COLO668 (cell line): ENCODE results near the gene GAREM1.

Experiments used
- DNase-seq: peaks from one replicate; lab custom pipeline; 2025; ENCODE audit not compliant: unreplicated experiment; lab: John Stamatoyannopoulos, UW

Gene GAREM1

DNA sequence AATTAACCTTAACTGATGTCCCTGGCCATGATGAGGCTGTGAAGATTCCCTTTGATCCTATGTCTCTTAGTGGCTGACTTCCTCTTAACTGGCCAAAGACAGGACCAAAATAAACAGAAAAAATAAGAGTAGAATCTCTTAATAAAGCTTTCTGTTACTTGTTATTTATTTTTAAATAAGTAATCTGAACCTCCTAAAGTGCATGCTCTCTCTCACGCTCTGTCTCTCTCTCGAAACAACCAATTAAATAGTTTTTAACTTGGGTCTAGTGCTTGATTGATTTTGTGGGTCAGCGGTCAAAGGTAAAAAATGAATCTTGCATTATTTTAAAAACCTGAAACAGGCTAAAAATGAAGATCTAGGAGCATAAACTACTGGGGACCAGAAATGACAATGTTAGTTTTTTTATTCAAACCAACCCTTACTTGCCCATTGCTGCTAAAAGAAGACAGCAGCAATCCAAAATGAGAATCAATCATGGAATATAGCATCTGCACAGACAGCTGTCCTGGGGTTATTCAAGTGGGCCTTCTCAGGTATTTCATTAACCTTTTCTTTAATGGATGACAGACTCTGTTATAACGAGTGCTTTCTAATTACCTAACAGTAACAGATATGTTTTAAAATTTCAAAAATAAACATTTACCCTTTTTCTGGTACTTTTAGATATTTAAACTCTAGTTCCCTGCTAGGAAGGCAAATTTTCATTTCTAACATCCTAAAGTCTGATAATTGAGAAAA, 11.2 kb downstream of the GAREM1 start:
- no peak for DNase-seq

DNA sequence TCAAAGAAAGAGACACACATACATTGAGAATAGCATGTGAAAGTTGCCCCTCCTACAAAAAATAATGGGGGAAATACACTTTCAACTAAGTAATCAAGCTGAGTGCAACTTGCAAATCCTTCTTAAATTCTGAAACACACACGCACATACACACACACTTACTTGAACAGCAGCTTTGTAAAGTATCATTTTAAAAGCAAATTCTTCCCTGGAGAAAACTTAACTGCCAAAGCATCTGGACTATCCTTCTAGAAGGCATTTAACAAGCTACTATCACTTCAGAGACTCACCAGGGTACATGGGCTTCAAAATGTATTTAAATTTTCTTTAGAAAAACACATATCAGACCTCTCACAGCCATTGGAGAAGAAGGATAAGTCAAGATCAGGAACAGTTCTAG, 15.3 kb downstream of the GAREM1 start:
- no peak for DNase-seq

DNA sequence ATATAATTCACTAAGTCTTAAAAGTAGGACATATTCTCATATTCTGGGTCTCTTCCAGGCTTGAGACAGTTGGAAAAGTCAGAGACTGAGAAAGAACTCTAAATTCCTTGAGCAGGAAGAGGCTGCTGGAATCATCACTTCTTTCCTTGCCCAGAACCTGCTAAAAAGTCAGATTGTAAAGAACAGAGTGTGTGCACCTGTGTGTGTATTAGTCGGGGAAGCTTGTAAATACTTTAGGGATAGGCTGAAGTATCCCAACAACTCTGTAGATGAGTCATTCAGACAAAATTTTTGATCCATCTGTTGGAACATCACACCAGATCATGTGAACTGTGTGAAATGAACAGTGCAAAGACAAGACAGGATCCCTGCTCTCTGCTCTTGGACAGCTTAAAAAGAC, 16.1 kb downstream of the GAREM1 start:
- no peak for DNase-seq

DNA sequence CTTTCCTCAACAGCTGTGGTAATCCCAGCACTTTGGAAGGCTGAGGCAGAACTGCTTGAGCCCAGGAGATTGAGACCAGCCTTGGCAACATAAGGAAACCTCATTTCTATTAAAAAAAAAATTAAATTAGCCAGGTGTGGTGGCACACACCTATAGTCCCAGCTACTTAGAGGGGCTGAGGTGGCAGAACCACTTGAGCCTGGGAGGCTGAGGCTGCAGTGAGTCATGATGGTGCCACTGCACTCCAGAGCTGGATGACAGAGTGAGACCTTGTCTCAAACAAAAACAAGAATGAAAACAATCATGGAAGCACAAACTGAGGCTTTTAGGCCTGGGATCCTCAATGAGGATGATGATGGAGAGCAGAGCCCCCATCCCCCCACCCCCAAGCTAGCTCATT, 19.8 kb downstream of the GAREM1 start:
- DNase-seq: no peak

DNA sequence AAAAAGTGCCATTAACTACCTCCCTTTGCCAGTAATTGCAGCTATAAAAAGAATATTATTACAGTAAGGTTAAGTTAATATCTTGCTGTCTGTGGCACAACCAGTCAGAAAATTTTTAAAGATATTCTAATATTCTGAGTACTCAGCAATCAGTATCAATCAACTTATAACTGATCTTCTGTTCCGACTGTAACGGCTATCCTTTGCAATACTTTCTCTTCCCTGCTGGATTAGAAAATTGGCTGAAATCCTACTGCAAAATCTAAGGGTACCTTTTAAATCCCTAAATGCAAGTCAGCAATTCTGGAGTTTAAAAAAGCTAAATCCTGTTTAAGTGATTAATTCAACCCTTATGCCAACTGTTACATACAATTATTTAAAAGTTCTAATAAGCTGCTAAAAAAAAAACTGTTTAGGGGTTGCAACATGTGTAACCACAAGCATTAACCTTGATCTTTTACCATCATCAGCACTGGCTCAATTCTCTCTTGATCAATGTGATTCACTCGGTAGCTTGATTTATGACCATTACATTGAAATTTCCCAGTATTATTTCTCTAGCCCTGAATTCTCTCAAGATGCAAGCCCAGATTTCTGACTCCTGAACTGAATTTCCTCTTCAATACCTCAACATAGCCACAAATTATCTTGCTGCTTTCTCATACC, 20.5 kb downstream of the GAREM1 start:
- no peak for DNase-seq

DNA sequence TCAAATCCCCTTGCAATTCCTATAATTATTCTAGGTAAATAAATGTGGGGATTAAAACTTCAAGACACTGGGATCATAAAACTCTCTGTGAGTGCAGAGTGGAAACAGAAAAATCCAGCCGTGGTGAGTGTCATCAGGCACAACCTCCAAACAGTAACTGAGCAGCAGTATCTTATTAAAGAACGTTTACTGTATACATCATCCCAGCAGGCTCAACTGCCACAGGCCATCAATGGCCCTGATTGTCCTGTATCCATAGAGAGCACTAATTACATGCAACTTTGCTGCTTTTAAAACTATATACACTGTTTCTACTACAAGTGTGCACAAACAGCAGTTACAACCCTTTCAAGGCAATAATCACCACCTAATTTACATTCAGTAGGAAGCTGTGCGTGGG, 23.9 kb downstream of the GAREM1 start:
- no peak for DNase-seq

DNA sequence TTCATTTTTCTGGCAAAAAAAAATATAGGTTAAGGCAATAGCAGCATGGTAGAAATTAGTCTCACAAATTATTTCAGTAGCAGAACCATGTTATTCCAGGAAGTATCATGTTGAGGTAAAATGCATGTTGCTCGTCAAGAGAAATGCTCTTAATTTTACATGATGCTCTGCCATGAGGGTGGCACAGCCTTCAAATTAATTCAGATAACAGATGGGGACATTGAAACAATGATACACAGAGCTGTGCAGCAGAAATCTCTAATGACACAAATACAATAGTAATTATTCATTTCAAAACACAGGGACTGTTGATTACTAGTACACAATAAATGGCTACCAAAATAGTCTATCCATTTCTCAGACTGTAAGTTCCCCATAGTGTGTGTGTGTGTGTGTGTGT, 24.8 kb downstream of the GAREM1 start:
- DNase-seq: no peak

DNA sequence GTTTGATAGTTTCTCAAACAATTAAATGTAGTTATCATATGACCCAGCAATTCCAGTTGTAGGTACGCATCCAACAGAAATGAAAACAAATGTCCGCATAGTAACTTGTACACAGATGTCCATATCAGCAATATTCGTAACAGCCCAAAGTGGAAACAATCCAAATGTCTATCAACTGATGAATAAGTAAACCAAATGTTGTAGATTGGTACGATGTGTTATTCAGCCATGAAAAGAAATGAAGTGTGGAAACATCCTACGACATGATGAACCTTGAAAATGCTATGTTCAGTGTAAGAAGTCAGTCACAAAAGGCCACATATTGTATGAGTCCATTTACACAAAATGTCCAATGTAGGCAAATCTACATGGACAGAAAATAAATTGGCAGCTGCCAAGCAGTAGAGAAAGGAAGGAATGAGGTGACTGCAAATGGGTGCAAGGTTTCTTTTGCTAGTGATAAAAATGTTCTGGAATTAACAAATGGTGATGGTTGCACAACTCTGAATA, 26.9 kb downstream of the GAREM1 start:
- no peak for DNase-seq

DNA sequence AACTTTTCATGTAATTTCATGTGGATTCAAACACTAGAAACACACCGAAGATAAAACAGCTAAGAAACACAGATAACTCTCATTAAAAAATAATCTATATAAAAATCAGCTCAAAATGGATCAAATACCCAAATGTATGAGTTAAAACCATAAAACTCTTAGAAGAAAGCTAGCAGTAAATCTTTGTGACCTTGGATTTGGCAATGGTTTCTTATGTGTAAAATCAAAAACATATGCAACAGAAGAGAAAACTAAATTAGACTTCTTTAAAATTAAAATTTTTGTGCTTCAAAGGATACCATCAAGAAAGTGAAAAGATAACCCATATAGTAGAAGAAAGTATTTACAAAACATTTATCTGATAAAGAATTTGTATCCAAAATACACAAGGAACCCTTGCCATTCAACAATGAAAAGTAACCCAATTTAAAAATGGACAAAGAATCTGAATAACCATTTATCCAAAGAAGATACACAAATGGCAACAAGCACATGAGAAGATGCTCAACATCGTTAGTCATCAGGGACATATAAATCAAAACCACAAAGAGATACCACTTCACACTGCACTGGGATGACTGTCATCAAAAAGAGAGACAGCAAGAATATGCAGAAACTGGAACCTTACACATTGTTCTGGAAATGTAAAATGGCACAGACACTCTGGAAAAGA, 27.5 kb downstream of the GAREM1 start:
- no peak for DNase-seq

DNA sequence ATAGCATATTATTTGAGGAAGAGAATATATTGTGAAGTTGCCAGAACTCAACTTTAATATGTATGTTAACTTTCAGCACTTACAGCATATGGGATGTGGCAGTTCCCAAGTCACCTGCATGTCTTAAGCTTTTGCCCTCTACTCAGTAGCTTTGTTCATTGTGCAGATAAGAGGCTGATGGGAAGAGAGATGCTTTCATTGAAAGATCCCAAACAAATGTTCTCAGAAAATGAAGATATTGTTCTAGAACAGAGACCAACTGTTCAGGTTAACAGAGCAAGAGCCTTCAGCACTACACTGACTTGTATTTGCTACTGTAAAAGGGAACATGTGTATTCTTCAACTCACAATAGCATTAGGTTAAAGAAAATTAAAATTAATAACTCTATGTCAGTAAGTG, 28.1 kb downstream of the GAREM1 start:
- DNase-seq: no peak

DNA sequence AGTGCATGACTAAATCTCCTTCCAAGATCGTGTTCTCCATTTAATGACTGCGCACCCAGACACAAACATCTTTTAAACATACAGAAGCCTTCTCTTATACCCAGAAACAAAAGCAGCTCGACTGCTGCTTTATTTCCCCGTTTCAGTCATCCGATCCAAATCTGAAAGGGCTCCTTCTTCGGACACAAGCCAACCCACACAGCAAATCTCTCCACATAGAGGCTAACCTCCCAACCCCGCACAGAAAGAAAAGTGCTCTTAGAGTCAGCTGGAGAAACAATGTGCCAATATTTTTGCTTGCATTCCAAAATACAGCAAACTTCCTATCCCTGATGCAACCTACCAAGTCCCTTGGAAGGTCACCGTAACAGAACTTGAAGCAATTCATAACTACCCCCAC, 29.1 kb downstream of the GAREM1 start:
- no peak for DNase-seq

DNA sequence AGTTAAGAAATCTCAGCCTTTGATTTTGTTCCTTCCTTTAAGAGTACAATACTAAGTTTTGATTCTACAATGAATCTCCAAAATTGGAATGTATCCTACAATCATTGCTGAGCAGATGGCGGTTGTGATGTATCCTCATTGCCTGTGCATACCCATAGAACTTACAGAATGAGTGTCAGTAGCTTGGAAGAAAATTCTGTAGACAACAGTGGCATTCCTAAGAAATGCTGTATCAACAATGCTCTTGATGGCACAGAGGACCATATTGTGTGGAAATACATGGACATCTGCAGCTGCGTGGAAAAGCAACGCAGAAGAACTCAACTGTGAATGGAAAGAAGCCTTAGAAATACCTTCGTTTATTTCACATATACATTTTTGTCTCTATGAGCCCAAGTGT, 30.2 kb downstream of the GAREM1 start:
- no peak for DNase-seq

DNA sequence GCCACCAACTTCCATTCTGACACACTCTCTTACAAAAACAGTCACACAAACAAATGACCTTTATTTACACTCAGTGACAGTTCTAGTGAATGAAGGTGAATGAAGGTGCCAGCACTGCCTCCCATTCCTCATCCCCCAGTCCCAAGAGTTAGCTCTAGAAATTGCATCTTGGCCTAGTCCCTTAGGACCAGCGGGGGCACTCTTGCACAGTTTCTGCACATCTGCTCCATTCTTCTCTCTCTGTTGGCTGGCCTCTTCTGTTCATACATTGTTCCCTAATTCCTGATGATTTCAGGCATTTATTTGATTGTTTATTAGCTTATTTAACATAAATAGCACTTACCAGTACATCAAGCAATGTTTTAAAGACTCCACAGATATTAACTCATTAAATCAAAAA, 30.9 kb downstream of the GAREM1 start:
- DNase-seq: no peak

DNA sequence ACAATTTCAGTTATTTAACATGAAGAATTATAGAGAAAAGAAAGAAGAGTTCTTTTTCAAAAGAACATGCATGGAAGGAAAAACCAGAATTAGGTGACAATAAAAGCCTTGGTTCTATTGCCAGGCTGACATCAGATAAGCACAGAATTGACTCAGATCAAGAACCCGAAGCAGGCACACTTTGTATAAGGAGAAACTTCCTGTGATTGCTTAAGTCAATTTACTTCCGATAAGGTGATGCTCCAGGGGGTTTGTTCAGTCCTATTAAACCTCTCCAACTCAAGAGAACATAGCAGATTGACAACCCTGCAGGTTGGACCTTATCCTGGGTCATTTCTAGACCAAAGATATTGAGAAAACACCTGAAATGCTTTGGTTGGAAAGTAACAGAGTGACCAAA, 31.4 kb downstream of the GAREM1 start:
- DNase-seq: no peak

DNA sequence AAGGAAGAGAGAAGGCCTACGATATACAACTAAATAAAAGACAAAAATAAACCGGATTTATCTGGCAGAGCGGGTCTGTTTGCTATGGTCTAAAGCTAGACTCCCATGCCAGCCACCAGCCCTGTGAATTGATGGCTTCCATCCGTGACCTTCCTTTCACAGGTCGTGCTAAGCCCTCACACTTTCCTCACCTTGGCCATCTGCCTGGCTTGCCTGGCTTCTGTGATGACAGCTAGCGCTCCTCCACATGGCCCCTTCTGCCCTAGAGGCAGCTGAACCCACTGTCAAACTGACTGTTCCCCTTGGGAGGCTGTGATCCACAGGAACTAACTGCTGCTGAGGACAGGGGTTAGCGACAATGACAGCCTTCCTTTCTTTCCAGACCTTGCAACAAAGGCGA, 32.5 kb downstream of the GAREM1 start:
- DNase-seq: no peak

DNA sequence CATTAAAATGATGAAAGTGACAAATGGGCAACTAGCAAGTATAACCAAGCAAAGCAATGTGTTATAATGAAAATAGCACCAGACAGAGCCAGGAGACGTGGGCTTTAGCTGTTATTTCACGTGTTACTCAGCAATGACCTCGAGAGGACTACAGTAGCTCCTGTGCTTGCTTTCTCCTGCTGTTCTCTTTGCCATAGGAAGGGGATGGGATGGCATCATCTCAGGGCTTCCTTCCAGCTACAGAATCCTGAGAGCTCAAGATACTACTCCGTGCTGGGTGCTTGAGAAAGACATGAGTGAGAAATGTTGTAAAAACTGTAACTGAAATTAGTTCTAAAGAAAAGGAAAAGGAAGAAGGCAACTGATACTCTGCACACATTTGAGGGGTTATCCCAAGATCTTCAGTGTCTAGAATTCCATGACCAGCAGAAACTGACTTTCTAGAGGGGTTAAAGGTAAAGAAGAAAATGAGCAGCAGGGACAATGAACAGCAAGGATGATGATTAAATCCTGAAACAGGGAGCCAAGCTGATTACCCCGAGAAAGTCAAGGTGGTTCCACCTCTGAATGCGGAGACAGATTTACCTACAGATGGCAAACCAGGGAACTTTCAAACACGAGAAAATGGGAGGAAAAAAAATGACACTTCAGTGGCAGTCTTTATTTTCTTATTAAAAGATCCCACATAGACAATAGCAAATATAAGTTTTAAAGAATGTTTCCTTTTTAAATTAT, 33.4 kb downstream of the GAREM1 start:
- DNase-seq: no peak

DNA sequence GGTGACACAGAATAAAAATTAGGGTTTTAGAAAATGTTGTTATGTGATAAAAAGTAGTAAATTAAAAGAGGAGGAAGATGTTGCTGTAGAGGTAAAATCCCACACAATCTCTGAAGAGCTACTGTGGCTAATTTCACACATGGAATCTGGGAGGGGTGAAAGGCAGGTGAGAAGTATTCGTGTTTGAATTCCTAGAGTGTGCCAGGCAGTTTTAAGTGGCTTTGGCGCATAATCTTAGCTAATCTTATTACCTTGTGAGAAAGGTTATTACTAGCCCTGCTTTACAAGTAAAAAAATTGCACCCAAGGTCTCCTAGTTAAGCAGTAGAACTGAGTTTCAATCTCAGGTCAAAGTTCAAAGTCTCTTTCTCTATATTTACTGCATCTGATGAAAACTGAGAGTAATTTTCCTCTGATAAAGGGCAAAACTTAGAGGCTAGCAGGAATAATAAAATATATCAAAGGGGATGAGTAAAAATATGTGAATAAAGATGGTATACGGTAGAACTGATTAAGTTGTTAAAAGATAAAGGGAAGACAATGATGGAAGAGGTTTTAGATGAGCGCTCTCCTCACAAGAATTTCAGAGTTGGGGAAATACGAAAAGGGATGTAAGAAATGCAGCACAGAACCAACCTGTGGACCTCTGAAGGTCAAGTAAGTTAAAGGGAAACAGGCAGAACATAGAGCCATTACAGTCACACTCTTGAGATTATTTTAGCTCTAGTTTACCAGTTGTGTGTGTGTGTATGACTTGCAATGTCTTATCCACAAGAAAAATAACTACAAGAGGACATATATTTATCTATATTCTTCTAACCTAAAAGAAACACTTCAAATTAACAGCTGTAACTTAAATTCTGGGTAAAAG, 34.8 kb downstream of the GAREM1 start:
- no peak for DNase-seq

DNA sequence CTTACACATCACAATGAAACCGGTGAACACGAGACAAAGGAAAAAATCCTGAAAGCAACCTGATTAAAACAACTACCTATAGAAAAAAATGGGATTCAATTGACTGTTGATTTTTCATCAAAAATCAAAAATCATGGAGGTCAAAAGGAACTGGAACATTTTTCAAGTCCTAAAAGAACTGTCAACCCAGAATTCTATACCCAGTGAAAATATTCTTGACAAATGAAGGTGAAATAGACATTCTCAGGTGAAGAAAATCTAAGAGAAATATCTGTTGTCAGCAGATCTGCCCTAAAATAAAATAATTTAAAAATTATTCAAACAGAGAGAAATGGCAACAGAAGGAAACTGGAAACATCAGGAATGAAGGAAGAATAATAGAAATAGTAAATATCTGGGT, 38.9 kb downstream of the GAREM1 start:
- no peak for DNase-seq

DNA sequence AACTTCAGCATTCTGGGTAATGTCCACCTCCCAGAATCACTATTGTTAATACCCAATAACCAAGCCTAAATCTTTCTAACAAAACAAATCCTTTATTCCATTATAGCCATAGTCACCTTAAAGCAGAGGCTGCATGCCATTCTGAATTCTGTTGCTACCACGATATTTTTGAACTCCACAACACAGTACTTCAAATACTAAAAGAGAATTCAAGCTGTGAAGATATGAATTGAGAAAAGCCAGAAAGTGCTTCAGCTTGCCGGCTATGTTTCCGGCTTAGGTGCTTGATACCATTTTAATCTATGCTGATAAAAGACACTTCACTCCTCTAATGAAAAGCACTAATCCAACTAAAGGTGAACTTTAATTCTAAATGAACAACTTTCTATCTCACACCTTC, 41.3 kb downstream of the GAREM1 start:
- DNase-seq: no peak

DNA sequence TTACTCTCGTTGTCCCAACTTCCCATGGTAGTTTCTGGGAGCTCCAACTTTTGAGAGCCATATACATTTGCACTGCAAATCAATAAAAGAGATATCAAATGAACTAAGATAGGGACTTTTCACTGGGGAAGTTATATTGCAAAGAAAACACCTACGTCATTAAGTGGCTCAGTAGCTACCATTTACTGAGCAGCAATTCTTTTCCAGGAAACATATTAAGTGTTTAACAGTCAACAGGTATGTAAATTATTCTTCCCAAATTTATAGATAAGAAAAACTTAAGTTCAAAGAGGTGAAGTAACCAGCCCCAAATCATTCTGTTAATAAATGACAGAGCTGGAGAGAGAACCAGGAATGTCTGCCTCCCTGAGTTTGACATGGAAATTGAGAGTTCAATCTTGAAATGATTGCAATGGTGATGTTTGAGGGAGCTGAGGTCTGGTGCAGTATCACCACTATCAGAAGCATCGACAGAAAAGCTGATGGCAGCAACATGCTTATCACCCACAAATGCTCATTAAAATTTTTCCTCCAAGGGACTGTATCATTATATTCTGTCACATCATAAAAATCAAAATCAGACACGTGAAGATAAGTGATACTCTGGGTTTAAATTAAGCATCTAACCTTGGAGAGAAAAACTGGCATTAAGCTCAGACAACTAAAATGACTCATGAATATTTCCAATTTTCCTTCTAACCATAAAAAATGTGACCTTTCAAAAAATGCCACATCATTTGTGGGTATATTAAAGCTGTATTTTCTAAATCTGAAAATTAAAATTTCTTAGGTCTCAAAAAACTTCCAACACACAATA, 43.4 kb downstream of the GAREM1 start:
- no peak for DNase-seq
